GM10266 (cell line): ENCODE data around the gene MRC2.

Experiments used
- DNase-seq: peaks from one replicate; pipeline ENCODE4 v3.0.0; 2012; ENCODE audit errors: extremely low spot score
- TF ChIP-seq, protein P1 (sequence below): IDR thresholded peaks from 2 replicates; pipeline ENCODE4 v1.5.1; 2012; ENCODE audit warnings: mild to moderate bottlenecking, low read depth; ENCODE audit not compliant: control insufficient read depth, insufficient read depth; ENCODE audit errors: missing control alignments

Gene MRC2

GRCh38 chr17:62657690-62658089 lies 30.2 kb downstream of the MRC2 start:
- TF ChIP-seq, protein P1, sequence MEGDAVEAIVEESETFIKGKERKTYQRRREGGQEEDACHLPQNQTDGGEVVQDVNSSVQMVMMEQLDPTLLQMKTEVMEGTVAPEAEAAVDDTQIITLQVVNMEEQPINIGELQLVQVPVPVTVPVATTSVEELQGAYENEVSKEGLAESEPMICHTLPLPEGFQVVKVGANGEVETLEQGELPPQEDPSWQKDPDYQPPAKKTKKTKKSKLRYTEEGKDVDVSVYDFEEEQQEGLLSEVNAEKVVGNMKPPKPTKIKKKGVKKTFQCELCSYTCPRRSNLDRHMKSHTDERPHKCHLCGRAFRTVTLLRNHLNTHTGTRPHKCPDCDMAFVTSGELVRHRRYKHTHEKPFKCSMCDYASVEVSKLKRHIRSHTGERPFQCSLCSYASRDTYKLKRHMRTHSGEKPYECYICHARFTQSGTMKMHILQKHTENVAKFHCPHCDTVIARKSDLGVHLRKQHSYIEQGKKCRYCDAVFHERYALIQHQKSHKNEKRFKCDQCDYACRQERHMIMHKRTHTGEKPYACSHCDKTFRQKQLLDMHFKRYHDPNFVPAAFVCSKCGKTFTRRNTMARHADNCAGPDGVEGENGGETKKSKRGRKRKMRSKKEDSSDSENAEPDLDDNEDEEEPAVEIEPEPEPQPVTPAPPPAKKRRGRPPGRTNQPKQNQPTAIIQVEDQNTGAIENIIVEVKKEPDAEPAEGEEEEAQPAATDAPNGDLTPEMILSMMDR: no peak
- DNase-seq: no peak

GRCh38 chr17:62658136-62658920 lies 30.9 kb downstream of the MRC2 start:
- no peak for DNase-seq
- TF ChIP-seq, protein P1: no peak

- no peak for DNase-seq
- TF ChIP-seq, protein P1: no peak
Observed at GRCh38 chr17:62660629-62661118, 33.2 kb downstream of the MRC2 start.

GRCh38 chr17:62661337-62661736 lies 33.9 kb downstream of the MRC2 start:
- no peak for DNase-seq
- TF ChIP-seq, protein P1: no peak

GRCh38 chr17:62662855-62663254 lies 35.4 kb downstream of the MRC2 start:
- DNase-seq: no peak

GRCh38 chr17:62663304-62663703 lies 35.8 kb downstream of the MRC2 start:
- TF ChIP-seq, protein P1: no peak
- no peak for DNase-seq

More at GRCh38 chr17:62662855-62663254, 35.4 kb downstream of the MRC2 start:
- TF ChIP-seq, protein P1: no peak
